MG63 (cell line): ENCODE measurements around the gene FRMD8. TPM values are rescaled to one million over a fixed set of nuclear protein-coding genes. Genes with fewer than 3 reads are reported as not detected.
A peak's percentile ranks its signal among the peaks of the same experiment; 100 is the strongest.
"Not testable (repeated sequence)": the region's sequence is repeated elsewhere in the genome, so short reads cannot be mapped to it uniquely, and the experiment has no call there.

Experiments
- DNase-seq: peaks from one replicate; pipeline ENCODE4 v3.0.0-alpha.2; 2020
- H3K27me3 ChIP-seq: fragments of 250-450 bp; sonication (Bioruptor Pico); 2 replicates; pipeline ENCODE4 v1.5.1; 2020; ENCODE audit warnings: mild to moderate bottlenecking, moderate library complexity
- H3K36me3 ChIP-seq: fragments of 250-450 bp; sonication (Bioruptor Pico); 2 replicates; pipeline ENCODE4 v1.5.1; 2020; ENCODE audit warnings: mild to moderate bottlenecking, moderate library complexity
- H3K4me3 ChIP-seq: fragments of 250-450 bp; sonication (Bioruptor Pico); 2 replicates; pipeline ENCODE4 v1.5.1; 2020; ENCODE audit warnings: mild to moderate bottlenecking, moderate library complexity
- H3K9me3 ChIP-seq: fragments of 250-450 bp; sonication (Bioruptor Pico); 2 replicates; pipeline ENCODE4 v1.5.1; 2020; ENCODE audit warnings: mild to moderate bottlenecking, moderate library complexity
- total RNA-seq: library from RNA; depleted of rRNA; stranded (reverse); fragments of >200 nt; shearing (Covaris generic); gene quantifications from 2 replicates; pipeline ENCODE4 v1.2.3, GENCODE V29; 2014; ENCODE audit warnings: low replicate concordance

FRMD8 gene
- total RNA-seq, 1 experiment from 2014 or later, result 44.1 TPM

- H3K27me3 ChIP-seq, result no peaks in the 10 kb centered on the region
- H3K4me3 ChIP-seq, result no peak overlapping the region
- H3K36me3 ChIP-seq, result peaks cover 34% of the 10 kb centered on the region
- no peaks in the 10 kb centered on the region for H3K9me3 ChIP-seq
- DNase-seq, result no peak
These were observed 14.1 kb downstream of the FRMD8 start for GRCh38 chr11:65400307-65401072.

GRCh38 chr11:65401073-65401802 lies 14.8 kb downstream of the FRMD8 start:
- no peaks in the 10 kb centered on the region for H3K27me3 ChIP-seq

GRCh38 chr11:65401803-65402248 lies 15.4 kb downstream of the FRMD8 start:
- Histone ChIP-seq H3K4me3 (no peak overlapping the region), H3K36me3 (peaks cover 42% of the 10 kb centered on the region), H3K9me3 (no peaks in the 10 kb centered on the region), H3K27me3 (no peaks in the 10 kb centered on the region)
- no peak for DNase-seq

More at GRCh38 chr11:65401073-65401802, 14.8 kb downstream of the FRMD8 start:
- DNase-seq, result no peak
- Histone ChIP-seq H3K36me3 (peaks cover 36% of the 10 kb centered on the region), H3K4me3 (no peak overlapping the region), H3K9me3 (no peaks in the 10 kb centered on the region)

GRCh38 chr11:65402790-65403189 lies 16.4 kb downstream of the FRMD8 start:
- Histone ChIP-seq H3K4me3 (no peak overlapping the region), H3K9me3 (no peaks in the 10 kb centered on the region), H3K36me3 (peaks cover 46% of the 10 kb centered on the region), H3K27me3 (no peaks in the 10 kb centered on the region)
- DNase-seq, result no peak

- H3K27me3 ChIP-seq, result no peaks in the 10 kb centered on the region
- DNase-seq, result no peak
- peaks cover 49% of the 10 kb centered on the region for H3K36me3 ChIP-seq
- no peak overlapping the region for H3K4me3 ChIP-seq
- H3K9me3 ChIP-seq, result no peaks in the 10 kb centered on the region
These were observed 17.2 kb downstream of the FRMD8 start for GRCh38 chr11:65403607-65404121.

GRCh38 chr11:65404210-65404609 lies 17.8 kb downstream of the FRMD8 start:
- H3K27me3 ChIP-seq, result no peaks in the 10 kb centered on the region
- H3K9me3 ChIP-seq, result no peaks in the 10 kb centered on the region
- peaks cover 55% of the 10 kb centered on the region for H3K36me3 ChIP-seq
- no peak overlapping the region for H3K4me3 ChIP-seq
- no peak for DNase-seq

- H3K36me3 ChIP-seq, result peaks cover 53% of the 10 kb centered on the region
- DNase-seq, result no peak
- H3K9me3 ChIP-seq, result no peaks in the 10 kb centered on the region
- no peak overlapping the region for H3K4me3 ChIP-seq
- H3K27me3 ChIP-seq, result no peaks in the 10 kb centered on the region
These were observed 18.4 kb downstream of the FRMD8 start for GRCh38 chr11:65404638-65405339.

GRCh38 chr11:65410936-65411680 lies 24.7 kb downstream of the FRMD8 start:
- no peak for DNase-seq
- peaks cover 44% of the 10 kb centered on the region for H3K36me3 ChIP-seq
- H3K4me3 ChIP-seq, result no peak overlapping the region
- no peaks in the 10 kb centered on the region for H3K27me3 ChIP-seq
- H3K9me3 ChIP-seq, result no peaks in the 10 kb centered on the region

- no peak overlapping the region for H3K4me3 ChIP-seq
- DNase-seq, result no peak
These were observed 25.2 kb downstream of the FRMD8 start for GRCh38 chr11:65411681-65412070.

GRCh38 chr11:65412271-65413076 lies 26.0 kb downstream of the FRMD8 start:
- peaks cover 31% of the 10 kb centered on the region for H3K36me3 ChIP-seq
- H3K27me3 ChIP-seq, result no peaks in the 10 kb centered on the region
- no peak for DNase-seq
- no peak overlapping the region for H3K4me3 ChIP-seq
- no peaks in the 10 kb centered on the region for H3K9me3 ChIP-seq

More at GRCh38 chr11:65411681-65412070, 25.2 kb downstream of the FRMD8 start:
- Histone ChIP-seq H3K36me3 (peaks cover 39% of the 10 kb centered on the region), H3K27me3 (no peaks in the 10 kb centered on the region), H3K9me3 (no peaks in the 10 kb centered on the region)

- not testable (repeated sequence) for H3K4me3 ChIP-seq, H3K27me3 ChIP-seq, H3K9me3 ChIP-seq, DNase-seq
- peaks cover 28% of the 10 kb centered on the region for H3K36me3 ChIP-seq
These were observed 26.7 kb downstream of the FRMD8 start for GRCh38 chr11:65413077-65413664.

- no peak for DNase-seq
- peaks cover 17% of the 10 kb centered on the region for H3K36me3 ChIP-seq
These were observed 28.5 kb downstream of the FRMD8 start for GRCh38 chr11:65414776-65415498.

GRCh38 chr11:65415499-65416340 lies 29.3 kb downstream of the FRMD8 start:
- no peak overlapping the region for H3K4me3 ChIP-seq
- no peak for DNase-seq
- peaks cover 14% of the 10 kb centered on the region for H3K36me3 ChIP-seq

More at GRCh38 chr11:65414776-65415498, 28.5 kb downstream of the FRMD8 start:
- no peaks in the 10 kb centered on the region for H3K9me3 ChIP-seq
- no peaks in the 10 kb centered on the region for H3K27me3 ChIP-seq
- H3K4me3 ChIP-seq, result no peak overlapping the region

GRCh38 chr11:65416341-65416824 lies 29.9 kb downstream of the FRMD8 start:
- H3K27me3 ChIP-seq, result no peaks in the 10 kb centered on the region
- peak; percentile 84 for DNase-seq
- peak overlapping the region; percentile 19; the same call in 1 of the 2 replicates for H3K4me3 ChIP-seq
- no peaks in the 10 kb centered on the region for H3K9me3 ChIP-seq
- H3K36me3 ChIP-seq, result peaks cover 10% of the 10 kb centered on the region

More at GRCh38 chr11:65415499-65416340, 29.3 kb downstream of the FRMD8 start:
- Histone ChIP-seq H3K27me3 (no peaks in the 10 kb centered on the region), H3K9me3 (no peaks in the 10 kb centered on the region)
